H9 (cell line): Measurements from ENCODE around the gene CHD9. TPM values are rescaled to one million over a fixed set of nuclear protein-coding genes. Genes with fewer than 3 reads are reported as not detected.

Experiments used
- DNase-seq: peaks from one replicate; pipeline ENCODE4 v3.0.0-alpha.2; 2017
- H2AFZ ChIP-seq: one replicate; pipeline ENCODE4 v1.6.1; 2013; ENCODE audit warnings: mild to moderate bottlenecking, low read length, control low read depth, moderate library complexity
- H2AK5ac ChIP-seq: 2 replicates; pipeline ENCODE4 v1.6.1; 2013; ENCODE audit warnings: low read length, control low read depth, mixed read lengths; ENCODE audit not compliant: insufficient read length
- H2BK120ac ChIP-seq: one replicate; pipeline ENCODE4 v1.6.1; 2013; ENCODE audit warnings: low read depth, mild to moderate bottlenecking, low read length, control low read depth, inconsistent platforms; ENCODE audit not compliant: poor library complexity, severe bottlenecking
- H2BK12ac ChIP-seq: 2 replicates; pipeline ENCODE4 v1.6.1; 2013; ENCODE audit warnings: low read length, control low read depth, mixed read lengths, low read depth; ENCODE audit not compliant: insufficient read length
- H2BK15ac ChIP-seq: 2 replicates; pipeline ENCODE4 v1.6.1; 2013; ENCODE audit warnings: low read depth, low read length, control low read depth
- H2BK20ac ChIP-seq: one replicate; pipeline ENCODE4 v1.6.1; 2013; ENCODE audit warnings: low read depth, mild to moderate bottlenecking, low read length, control low read depth, inconsistent platforms; ENCODE audit not compliant: poor library complexity, severe bottlenecking
- H2BK5ac ChIP-seq: 2 replicates; pipeline ENCODE4 v1.6.1; 2013; ENCODE audit warnings: low read length, control low read depth, mixed read lengths; ENCODE audit not compliant: insufficient read length
- H3K14ac ChIP-seq: 2 replicates; pipeline ENCODE4 v1.6.1; 2013; ENCODE audit warnings: low read length, control low read depth; ENCODE audit not compliant: insufficient read depth
- H3K18ac ChIP-seq: 2 replicates; pipeline ENCODE4 v1.6.1; 2013; ENCODE audit warnings: low read depth, mild to moderate bottlenecking, mixed read lengths, low read length, control low read depth; ENCODE audit not compliant: insufficient read length
- H3K23ac ChIP-seq: 2 replicates; pipeline ENCODE4 v1.6.1; 2013; ENCODE audit warnings: low read length, control low read depth, mixed read lengths, low read depth; ENCODE audit not compliant: insufficient read length
- H3K23me2 ChIP-seq: 2 replicates; pipeline ENCODE4 v1.6.1; 2013; ENCODE audit warnings: low read depth, mild to moderate bottlenecking, mixed read lengths, low read length, control low read depth; ENCODE audit not compliant: insufficient read length, poor library complexity, severe bottlenecking
- H3K27ac ChIP-seq: 2 replicates; pipeline ENCODE4 v1.5.1; 2013; ENCODE audit warnings: low read length, control low read depth, mixed read lengths, low read depth; ENCODE audit not compliant: insufficient read length
- H3K27me3 ChIP-seq: 2 replicates; pipeline ENCODE4 v1.6.1; 2013; ENCODE audit warnings: low read length, control low read depth, inconsistent platforms; ENCODE audit not compliant: insufficient read depth
- H3K4ac ChIP-seq: 2 replicates; pipeline ENCODE4 v1.6.1; 2013; ENCODE audit warnings: low read depth, mild to moderate bottlenecking, control low read depth, inconsistent platforms, low read length, moderate library complexity
- H3K4me1 ChIP-seq: 2 replicates; pipeline ENCODE4 v1.6.1; 2013; ENCODE audit warnings: low read length, control low read depth, inconsistent platforms; ENCODE audit not compliant: insufficient read depth
- H3K4me2 ChIP-seq: 2 replicates; pipeline ENCODE4 v1.6.1; 2013; ENCODE audit warnings: low read length, control low read depth, mixed read lengths; ENCODE audit not compliant: insufficient read length, insufficient read depth
- H3K56ac ChIP-seq: 2 replicates; pipeline ENCODE4 v1.6.1; 2013; ENCODE audit warnings: low read depth, mild to moderate bottlenecking, mixed read lengths, low read length, control low read depth; ENCODE audit not compliant: insufficient read length
- H3K79me1 ChIP-seq: 2 replicates; pipeline ENCODE4 v1.6.1; 2013; ENCODE audit warnings: low read depth, mild to moderate bottlenecking, moderate library complexity, low read length, control low read depth, inconsistent platforms; ENCODE audit not compliant: insufficient read depth, poor library complexity, severe bottlenecking
- H3K79me2 ChIP-seq: 2 replicates; pipeline ENCODE4 v1.6.1; 2013; ENCODE audit warnings: low read length, control low read depth, inconsistent platforms; ENCODE audit not compliant: insufficient read depth
- H3K9ac ChIP-seq: 2 replicates; pipeline ENCODE4 v1.6.1; 2013; ENCODE audit warnings: low read length, control low read depth, mixed read lengths; ENCODE audit not compliant: insufficient read length; ENCODE audit errors: extremely low read depth
- H3K9me3 ChIP-seq: one replicate; pipeline ENCODE4 v1.6.1; 2013; ENCODE audit warnings: low read depth, low read length, inconsistent platforms; ENCODE audit not compliant: control insufficient read depth
- H3T11ph ChIP-seq: one replicate; pipeline ENCODE4 v1.6.1; 2013; ENCODE audit warnings: mild to moderate bottlenecking, low read length, control low read depth, inconsistent platforms
- H4K20me1 ChIP-seq: one replicate; pipeline ENCODE4 v1.6.1; 2013; ENCODE audit not compliant: control insufficient read depth, insufficient read length, insufficient read depth
- H4K5ac ChIP-seq: 2 replicates; pipeline ENCODE4 v1.6.1; 2013; ENCODE audit warnings: low read depth, mild to moderate bottlenecking, mixed read lengths, low read length, control low read depth; ENCODE audit not compliant: insufficient read length
- H4K8ac ChIP-seq: replicated peaks from 2 replicates; pipeline ENCODE4 v1.6.1; 2013; ENCODE audit warnings: low read length, control low read depth, mixed read lengths, low read depth; ENCODE audit not compliant: insufficient read length
- H4K91ac ChIP-seq: 2 replicates; pipeline ENCODE4 v1.6.1; 2013; ENCODE audit warnings: low read depth, mild to moderate bottlenecking, moderate library complexity, mixed read lengths, low read length, control low read depth; ENCODE audit not compliant: insufficient read length
- H3K27ac Mint-ChIP-seq, 3 experiments: 2 replicates in 2 of 3; 3 replicates in 1 of 3; pipeline ENCODE4 v1.8.0; 2020 to 2021; ENCODE audit warnings: mixed read lengths in 3 of 3, mild to moderate bottlenecking in 1 of 3, moderate library complexity in 1 of 3
- H3K27me3 Mint-ChIP-seq: 2 replicates; pipeline ENCODE4 v1.8.0; 2021; ENCODE audit warnings: low read depth, mild to moderate bottlenecking, moderate library complexity, mixed read lengths
- H3K36me3 Mint-ChIP-seq, 3 experiments: 2 replicates in 2 of 3; 3 replicates in 1 of 3; pipeline ENCODE4 v1.8.0; 2020 to 2021; ENCODE audit warnings: low read depth in 3 of 3, mixed read lengths in 3 of 3; ENCODE audit not compliant: insufficient read depth in 1 of 3
- H3K4me1 Mint-ChIP-seq, 2 experiments: 2 replicates each; pipeline ENCODE4 v1.8.0; 2020; ENCODE audit warnings: mixed read lengths in 2 of 2
- H3K4me3 Mint-ChIP-seq, 2 experiments: 2 replicates in 1 of 2; 3 replicates in 1 of 2; pipeline ENCODE4 v1.8.0; 2020 to 2021; ENCODE audit warnings: mild to moderate bottlenecking in 2 of 2, mixed read lengths in 2 of 2, moderate library complexity in 1 of 2
- H3K9me3 Mint-ChIP-seq, 2 experiments: 2 replicates in 1 of 2; 3 replicates in 1 of 2; pipeline ENCODE4 v1.8.0; 2020; ENCODE audit warnings: mild to moderate bottlenecking in 2 of 2, mixed read lengths in 2 of 2, moderate library complexity in 1 of 2
- WGBS: extraction: QIAGEN DNeasy Blood & Tissue Kit; methylation state at CpG from one replicate; pipeline ENCODE4 v1.1.7; 2013; ENCODE audit warnings: missing lambda C conversion rate, low lambda C conversion rate, mixed read lengths; ENCODE audit not compliant: insufficient read length; ENCODE audit errors: extremely low coverage; 5-methylcytosine and 5-hydroxymethylcytosine counted together
- total RNA-seq: library from RNA; stranded (reverse); gene quantifications from 2 replicates; pipeline ENCODE4 v1.2.1, GENCODE V29; 2021
- TF ChIP-seq, protein P1 (sequence below): fragments of 200-600 bp; sonication (generic); conservative IDR thresholded peaks from 3 replicates; pipeline ENCODE4 v1.8.0; 2021; ENCODE audit warnings: antibody characterized with exemption, mild to moderate bottlenecking

Gene CHD9
- total RNA-seq, 1 experiment from 2014 or later, result 46.2 TPM

DNA sequence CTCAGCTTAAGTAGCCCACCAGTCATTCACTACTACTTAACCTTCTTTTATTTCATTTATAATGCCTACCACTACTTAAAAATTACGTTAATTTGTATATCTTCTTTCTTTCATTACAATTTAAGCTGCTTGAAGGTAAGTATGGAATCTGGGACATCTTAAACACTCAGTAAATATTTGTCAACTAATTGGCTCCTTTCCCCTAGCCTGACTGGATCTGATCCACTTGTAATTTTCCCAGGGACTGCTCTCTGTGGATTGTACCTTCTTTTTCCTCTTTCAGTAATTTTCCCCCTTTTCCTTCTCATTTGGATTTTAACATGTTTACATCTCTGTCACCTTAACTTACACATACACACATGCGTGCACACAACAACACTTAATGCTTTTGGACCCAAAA, 227.1 kb downstream of the CHD9 start:
- Histone ChIP-seq H3K27ac (no peak overlapping the region), H3K27me3 (no peaks in the 10 kb centered on the region), H4K5ac (no peak overlapping the region), H2BK12ac (no peak overlapping the region), H3K4me1 (no peaks in the 10 kb centered on the region), H3K9ac (no peak overlapping the region), H4K8ac (no peak overlapping the region), H2AK5ac (no peak overlapping the region), H3K14ac (no peak overlapping the region), H4K91ac (no peak overlapping the region), H3K4me2 (no peak overlapping the region), H3T11ph (no peak overlapping the region), H3K56ac (no peak overlapping the region), H3K23ac (no peak overlapping the region), H3K18ac (no peak overlapping the region), H2BK120ac (no peak overlapping the region), H3K79me1 (no peaks in the 10 kb centered on the region), H3K9me3 (no peaks in the 10 kb centered on the region), H4K20me1 (no peaks in the 10 kb centered on the region), H3K79me2 (no peaks in the 10 kb centered on the region), H2BK20ac (no peak overlapping the region), H2AFZ (no peak overlapping the region), H2BK15ac (no peak overlapping the region), H3K4ac (no peak overlapping the region), H2BK5ac (no peak overlapping the region), H3K23me2 (no peaks in the 10 kb centered on the region)
- Mint-ChIP-seq H3K27me3 (no peaks in the 10 kb centered on the region), H3K4me3 (no peak overlapping the region), H3K9me3 (peaks cover 2 to 8% of the 10 kb centered on the region in 2 experiments; a peak in 3 of 5 replicates), H3K4me1 (no peaks in the 10 kb centered on the region), H3K36me3 (peaks cover 9 to 29% (median 14%) of the 10 kb centered on the region in 3 experiments), H3K27ac (no peak overlapping the region)
- TF ChIP-seq, protein P1, sequence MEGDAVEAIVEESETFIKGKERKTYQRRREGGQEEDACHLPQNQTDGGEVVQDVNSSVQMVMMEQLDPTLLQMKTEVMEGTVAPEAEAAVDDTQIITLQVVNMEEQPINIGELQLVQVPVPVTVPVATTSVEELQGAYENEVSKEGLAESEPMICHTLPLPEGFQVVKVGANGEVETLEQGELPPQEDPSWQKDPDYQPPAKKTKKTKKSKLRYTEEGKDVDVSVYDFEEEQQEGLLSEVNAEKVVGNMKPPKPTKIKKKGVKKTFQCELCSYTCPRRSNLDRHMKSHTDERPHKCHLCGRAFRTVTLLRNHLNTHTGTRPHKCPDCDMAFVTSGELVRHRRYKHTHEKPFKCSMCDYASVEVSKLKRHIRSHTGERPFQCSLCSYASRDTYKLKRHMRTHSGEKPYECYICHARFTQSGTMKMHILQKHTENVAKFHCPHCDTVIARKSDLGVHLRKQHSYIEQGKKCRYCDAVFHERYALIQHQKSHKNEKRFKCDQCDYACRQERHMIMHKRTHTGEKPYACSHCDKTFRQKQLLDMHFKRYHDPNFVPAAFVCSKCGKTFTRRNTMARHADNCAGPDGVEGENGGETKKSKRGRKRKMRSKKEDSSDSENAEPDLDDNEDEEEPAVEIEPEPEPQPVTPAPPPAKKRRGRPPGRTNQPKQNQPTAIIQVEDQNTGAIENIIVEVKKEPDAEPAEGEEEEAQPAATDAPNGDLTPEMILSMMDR, result no peak
- no peak for DNase-seq
- WGBS, result 100% methylated on average over 2 of the region's 2 CpGs
